Measurements from ENCODE around the gene UBR3.
"Not testable (repeated sequence)": the region's sequence is repeated elsewhere in the genome, so short reads cannot be mapped to it uniquely, and the experiment has no call there.

The UBR3 gene

GRCh38 chr2:170118641-170119040 lies 291.4 kb downstream of the UBR3 start:
- no peak for TF ChIP-seq CTCF (IDR thresholded peaks at IDR 0.05; ENCODE audit: insufficient read depth, low read length)
- TF ChIP-seq GABPA (IDR thresholded peaks at IDR 0.05; ENCODE audit: low read depth): no peak
- H3K27me3 ChIP-seq (ENCODE audit: insufficient read depth, poor library complexity, severe bottlenecking): no peaks in the 10 kb centered on the region
- H3K4me3 ChIP-seq (replicated peaks; ENCODE audit: insufficient read depth, low read length): no peak overlapping the region
- no peak for DNase-seq (ENCODE audit: low read depth in 1 of 2, low spot score in 1 of 2)
- no peak overlapping the region for H3K27ac ChIP-seq (replicated peaks)

GRCh38 chr2:170119326-170119725 lies 292.1 kb downstream of the UBR3 start:
- not testable (repeated sequence) for H3K27ac ChIP-seq (replicated peaks); DNase-seq (ENCODE audit: low read depth in 1 of 2, low spot score in 1 of 2); H3K4me3 ChIP-seq (replicated peaks; ENCODE audit: insufficient read depth, low read length); H3K27me3 ChIP-seq (ENCODE audit: insufficient read depth, poor library complexity, severe bottlenecking)

GRCh38 chr2:170121689-170122088 lies 294.4 kb downstream of the UBR3 start:
- Histone ChIP-seq H3K27me3 (ENCODE audit: insufficient read depth, poor library complexity, severe bottlenecking) (peaks cover 2% of the 10 kb centered on the region), H3K4me3 (replicated peaks; ENCODE audit: insufficient read depth, low read length) (no peak overlapping the region), H3K27ac (replicated peaks) (no peak overlapping the region)
- TF ChIP-seq SPI1 (IDR thresholded peaks at IDR 0.05; ENCODE audit: borderline replicate concordance, low read depth) (no peak), GABPA (IDR thresholded peaks at IDR 0.05; ENCODE audit: low read depth) (no peak), POLR2AphosphoS5 (IDR thresholded peaks at IDR 0.05; ENCODE audit: low read depth) (no peak), CTCF (IDR thresholded peaks at IDR 0.05; ENCODE audit: insufficient read depth, low read length) (no peak)
- DNase-seq (ENCODE audit: low read depth in 1 of 2, low spot score in 1 of 2): no peak

GRCh38 chr2:170122883-170123547 lies 295.8 kb downstream of the UBR3 start:
- H3K27me3 ChIP-seq (ENCODE audit: insufficient read depth, poor library complexity, severe bottlenecking): peaks cover 2% of the 10 kb centered on the region
- no peak overlapping the region for H3K27ac ChIP-seq (replicated peaks)
- no peak overlapping the region for H3K4me3 ChIP-seq (replicated peaks; ENCODE audit: insufficient read depth, low read length)
- no peak for DNase-seq (ENCODE audit: low read depth in 1 of 2, low spot score in 1 of 2)
- TF ChIP-seq POLR2AphosphoS5 (IDR thresholded peaks at IDR 0.05; ENCODE audit: low read depth) (no peak), CTCF (IDR thresholded peaks at IDR 0.05; ENCODE audit: insufficient read depth, low read length) (no peak), SPI1 (IDR thresholded peaks at IDR 0.05; ENCODE audit: borderline replicate concordance, low read depth) (no peak), GABPA (IDR thresholded peaks at IDR 0.05; ENCODE audit: low read depth) (no peak), REST (IDR thresholded peaks at IDR 0.05; ENCODE audit: insufficient replicate concordance, low read depth) (no peak)

- H3K4me3 ChIP-seq (replicated peaks; ENCODE audit: insufficient read depth, low read length): no peak overlapping the region
- no peak for TF ChIP-seq POLR2AphosphoS5 (IDR thresholded peaks at IDR 0.05; ENCODE audit: low read depth)
- TF ChIP-seq CTCF (IDR thresholded peaks at IDR 0.05; ENCODE audit: insufficient read depth, low read length): no peak
- TF ChIP-seq GABPA (IDR thresholded peaks at IDR 0.05; ENCODE audit: low read depth): no peak
- TF ChIP-seq SPI1 (IDR thresholded peaks at IDR 0.05; ENCODE audit: borderline replicate concordance, low read depth): no peak
- TF ChIP-seq REST (IDR thresholded peaks at IDR 0.05; ENCODE audit: insufficient replicate concordance, low read depth): no peak
- DNase-seq (ENCODE audit: low read depth in 1 of 2, low spot score in 1 of 2): no peak
- H3K27ac ChIP-seq (replicated peaks): no peak overlapping the region
- H3K27me3 ChIP-seq (ENCODE audit: insufficient read depth, poor library complexity, severe bottlenecking): peaks cover 2% of the 10 kb centered on the region
Measured at GRCh38 chr2:170123593-170123992, 296.3 kb downstream of the UBR3 start.

- H3K27me3 ChIP-seq (ENCODE audit: insufficient read depth, poor library complexity, severe bottlenecking); H3K4me3 ChIP-seq (replicated peaks; ENCODE audit: insufficient read depth, low read length); H3K27ac ChIP-seq (replicated peaks); DNase-seq (ENCODE audit: low read depth in 1 of 2, low spot score in 1 of 2): not testable (repeated sequence)
Measured at GRCh38 chr2:170126138-170126728, 299.0 kb downstream of the UBR3 start.

All from HL-60 (cell line).